Fibroblast of lung (primary cell): Measurements from ENCODE around the gene ADGRE3.

Source experiments
- CTCF ChIP-seq, 2 donors: IDR thresholded peaks in 1 of 2; conservative IDR thresholded peaks in 1 of 2; 1 replicate in 1 of 2; 2 replicates in 1 of 2; pipeline ENCODE4 v1.5.1; 2011 to 2012; ENCODE audit warnings: low read length in 2 of 2, control low read depth in 1 of 2, inconsistent platforms in 1 of 2, low read depth in 1 of 2, mild to moderate bottlenecking in 1 of 2
- EZH2 ChIP-seq: IDR thresholded peaks from 2 replicates; pipeline ENCODE4 v1.5.1; 2012; ENCODE audit warnings: low read length, control low read depth, mild to moderate bottlenecking; ENCODE audit errors: missing control alignments

- TF ChIP-seq CTCF (conservative IDR thresholded peaks at IDR 0.05 in 1 of 2, IDR thresholded peaks at IDR 0.05 in 1 of 2; ENCODE audit: low read depth in 1 of 2, low read length in 2 of 2) (no peak), EZH2 (no peak)
Measured at GRCh38 chr19:14703833-14704232, 29.2 kb upstream of the ADGRE3 start.
